NCI-H1092 treated with DMSO at 0.1 percent for 48 hours (cell line): Measurements from ENCODE around the gene HLA-G.
"Not testable (repeated sequence)": the region's sequence is repeated elsewhere in the genome, so short reads cannot be mapped to it uniquely, and the experiment has no call there.

Experiments
- DNase-seq: peaks from one replicate; lab custom pipeline; 2025; lab: John Stamatoyannopoulos, UW

The HLA-G gene

GRCh38 chr6:29827579-29828470 lies at the start of gene HLA-G:
TSS of gene HLA-G (plus strand) at chr6:29827825. CDS start at chr6:29827845, 20 bp downstream.
- no peak for DNase-seq

- DNase-seq: not testable (repeated sequence)
Observed at GRCh38 chr6:29780019-29780698, 47.5 kb upstream of the HLA-G start.

GRCh38 chr6:29789176-29789575 lies 38.4 kb upstream of the HLA-G start:
- no peak for DNase-seq

- no peak for DNase-seq
Observed at GRCh38 chr6:29790626-29791025, 37.0 kb upstream of the HLA-G start.

- no peak for DNase-seq
Observed at GRCh38 chr6:29791162-29791561, 36.5 kb upstream of the HLA-G start.

GRCh38 chr6:29791786-29792122 lies 35.9 kb upstream of the HLA-G start:
- DNase-seq: no peak

- no peak for DNase-seq
Observed at GRCh38 chr6:29792123-29793035, 35.2 kb upstream of the HLA-G start.

- DNase-seq: no peak
Observed at GRCh38 chr6:29793036-29793356, 34.6 kb upstream of the HLA-G start.

GRCh38 chr6:29793796-29794195 lies 33.8 kb upstream of the HLA-G start:
- DNase-seq: no peak

GRCh38 chr6:29796026-29796425 lies 31.6 kb upstream of the HLA-G start:
- no peak for DNase-seq

- no peak for DNase-seq
Observed at GRCh38 chr6:29797135-29797534, 30.5 kb upstream of the HLA-G start.

- no peak for DNase-seq
Observed at GRCh38 chr6:29797966-29798365, 29.7 kb upstream of the HLA-G start.

- DNase-seq: no peak
Observed at GRCh38 chr6:29800254-29800653, 27.4 kb upstream of the HLA-G start.

- no peak for DNase-seq
Observed at GRCh38 chr6:29806387-29806786, 21.2 kb upstream of the HLA-G start.

GRCh38 chr6:29809249-29809648 lies 18.4 kb upstream of the HLA-G start:
- DNase-seq: no peak

- no peak for DNase-seq
Observed at GRCh38 chr6:29810371-29810770, 17.3 kb upstream of the HLA-G start.

- DNase-seq: no peak
Observed at GRCh38 chr6:29811377-29811776, 16.2 kb upstream of the HLA-G start.

GRCh38 chr6:29813066-29813465 lies 14.6 kb upstream of the HLA-G start:
- DNase-seq: no peak

GRCh38 chr6:29813809-29814208 lies 13.8 kb upstream of the HLA-G start:
- no peak for DNase-seq

GRCh38 chr6:29814379-29815117 lies 13.1 kb upstream of the HLA-G start:
- DNase-seq: no peak

GRCh38 chr6:29815118-29815750 lies 12.4 kb upstream of the HLA-G start:
- no peak for DNase-seq
